ENCODE measurements around the gene EDC3. TPM values are rescaled to one million over a fixed set of nuclear protein-coding genes. Genes with fewer than 3 reads are reported as not detected.

EDC3 gene
- polyA plus RNA-seq, 1 donor from 2014 or later, result 12.9 TPM

DNA sequence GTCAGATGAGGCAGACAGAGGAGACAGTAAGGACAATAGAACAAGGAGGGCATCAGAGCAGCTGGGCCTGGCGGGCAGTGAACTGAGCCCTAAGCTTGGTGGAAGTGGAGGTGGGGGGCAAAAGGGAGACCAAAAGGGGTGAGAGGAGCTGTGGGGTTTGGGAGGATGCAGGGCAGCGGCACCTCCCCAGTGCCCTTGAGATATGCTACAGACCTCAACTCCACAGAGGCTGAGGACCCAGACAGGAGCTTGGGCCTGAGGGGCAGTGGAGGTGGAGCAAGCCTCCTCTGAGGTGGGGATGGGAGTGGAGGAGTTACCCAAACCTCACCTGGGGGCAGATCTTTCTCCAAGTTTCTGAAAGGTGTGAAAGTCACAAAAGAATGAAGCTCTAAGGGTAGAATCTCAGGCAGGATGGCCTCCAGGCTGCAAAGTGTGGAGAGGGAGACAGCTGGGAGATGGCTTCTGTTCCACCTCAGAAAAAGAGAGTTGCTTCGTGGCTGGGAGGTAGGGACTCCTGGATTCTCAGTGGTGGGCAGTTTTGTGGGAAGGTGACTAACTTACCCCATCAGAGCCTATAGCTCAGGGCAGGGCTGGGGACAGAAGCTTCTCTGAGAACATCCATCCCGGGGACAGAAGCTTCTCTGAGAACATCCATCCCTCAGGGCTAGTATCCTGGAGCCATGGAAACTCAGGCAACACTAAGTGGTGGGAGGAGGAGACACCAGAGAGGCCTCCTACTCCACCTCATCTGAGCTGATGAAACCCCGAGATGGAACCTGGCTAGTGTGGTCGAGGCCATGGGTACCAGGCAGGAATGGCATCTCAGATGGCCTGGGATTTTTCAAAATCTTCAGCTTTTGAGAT, 82.5 kb downstream of the EDC3 start:
- TF ChIP-seq SMC3 (conservative IDR thresholded peaks at IDR 0.05; ENCODE audit: poor library complexity), result no peak
- no peak for TF ChIP-seq TAF1 (IDR thresholded peaks at IDR 0.05; ENCODE audit: low read depth)
- TF ChIP-seq POLR2AphosphoS5 (IDR thresholded peaks at IDR 0.05), result no peak
- no peak for TF ChIP-seq MXI1 (conservative IDR thresholded peaks at IDR 0.05; ENCODE audit: poor library complexity, severe bottlenecking)
- TF ChIP-seq RAD21 (conservative IDR thresholded peaks at IDR 0.05), result no peak
- no peak for TF ChIP-seq EP300 (conservative IDR thresholded peaks at IDR 0.05; ENCODE audit: poor library complexity, severe bottlenecking)
- TF ChIP-seq, protein P1, sequence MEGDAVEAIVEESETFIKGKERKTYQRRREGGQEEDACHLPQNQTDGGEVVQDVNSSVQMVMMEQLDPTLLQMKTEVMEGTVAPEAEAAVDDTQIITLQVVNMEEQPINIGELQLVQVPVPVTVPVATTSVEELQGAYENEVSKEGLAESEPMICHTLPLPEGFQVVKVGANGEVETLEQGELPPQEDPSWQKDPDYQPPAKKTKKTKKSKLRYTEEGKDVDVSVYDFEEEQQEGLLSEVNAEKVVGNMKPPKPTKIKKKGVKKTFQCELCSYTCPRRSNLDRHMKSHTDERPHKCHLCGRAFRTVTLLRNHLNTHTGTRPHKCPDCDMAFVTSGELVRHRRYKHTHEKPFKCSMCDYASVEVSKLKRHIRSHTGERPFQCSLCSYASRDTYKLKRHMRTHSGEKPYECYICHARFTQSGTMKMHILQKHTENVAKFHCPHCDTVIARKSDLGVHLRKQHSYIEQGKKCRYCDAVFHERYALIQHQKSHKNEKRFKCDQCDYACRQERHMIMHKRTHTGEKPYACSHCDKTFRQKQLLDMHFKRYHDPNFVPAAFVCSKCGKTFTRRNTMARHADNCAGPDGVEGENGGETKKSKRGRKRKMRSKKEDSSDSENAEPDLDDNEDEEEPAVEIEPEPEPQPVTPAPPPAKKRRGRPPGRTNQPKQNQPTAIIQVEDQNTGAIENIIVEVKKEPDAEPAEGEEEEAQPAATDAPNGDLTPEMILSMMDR (IDR thresholded peaks at IDR 0.05; ENCODE audit: poor library complexity, severe bottlenecking), result no peak
- TF ChIP-seq EZH2 (IDR thresholded peaks at IDR 0.05; ENCODE audit: borderline replicate concordance, insufficient read depth, low read length, poor library complexity, severe bottlenecking), result no peak
- H4K20me1 ChIP-seq (ENCODE audit: insufficient read depth), result no peaks in the 10 kb centered on the region
- no peaks in the 10 kb centered on the region for H3K9me2 ChIP-seq (ENCODE audit: insufficient read depth, low read length)
- H3K9ac ChIP-seq (ENCODE audit: low read length), result no peak overlapping the region
- H3F3A ChIP-seq (ENCODE audit: insufficient read depth, low read length, poor library complexity, severe bottlenecking), result peaks cover 4% of the 10 kb centered on the region
- no peaks in the 10 kb centered on the region for H3K36me3 ChIP-seq (ENCODE audit: insufficient read depth, low read length)
- H2AFZ ChIP-seq (ENCODE audit: low read depth, low read length), result no peak overlapping the region
- no peak overlapping the region for H3K27ac ChIP-seq (ENCODE audit: low read length)
- no peak overlapping the region for H3K4me3 ChIP-seq (ENCODE audit: low read length)
- H3K79me2 ChIP-seq (replicated peaks; ENCODE audit: insufficient read depth, low read length), result peaks cover 27% of the 10 kb centered on the region
- H3K27me3 ChIP-seq (ENCODE audit: insufficient read depth, low read depth, low read length), result no peaks in the 10 kb centered on the region
- no peak overlapping the region for H3K4me2 ChIP-seq (ENCODE audit: low read length)
- no peaks in the 10 kb centered on the region for H3K9me3 ChIP-seq (ENCODE audit: low read length)

DNA sequence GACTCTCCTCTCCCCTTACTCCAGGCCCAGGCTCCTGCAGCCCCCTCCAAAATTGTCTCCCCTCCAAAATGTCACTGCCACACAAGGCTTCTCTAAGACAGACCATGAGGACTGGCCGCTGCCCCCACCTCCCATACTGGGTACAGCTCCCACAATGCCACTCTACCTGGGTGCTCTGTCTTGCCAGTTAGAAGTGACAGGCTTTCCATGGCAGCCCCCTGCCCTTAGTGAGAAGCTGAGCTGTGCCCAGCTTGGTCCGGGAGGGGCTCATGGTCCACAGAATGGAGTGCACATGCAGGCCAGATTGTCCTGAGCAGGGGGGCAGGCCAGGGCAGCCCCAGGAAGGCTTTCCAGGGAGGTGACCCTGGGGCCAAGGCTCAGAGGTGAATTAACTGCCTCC, 83.1 kb downstream of the EDC3 start:
- no peak overlapping the region for H3K9ac ChIP-seq (ENCODE audit: low read length)

More for the DNA sequence above, 83.1 kb downstream of the EDC3 start:
- no peak overlapping the region for H3K4me2 ChIP-seq (ENCODE audit: low read length)
- peaks cover 4% of the 10 kb centered on the region for H3F3A ChIP-seq (ENCODE audit: insufficient read depth, low read length, poor library complexity, severe bottlenecking)
- peaks cover 20% of the 10 kb centered on the region for H3K79me2 ChIP-seq (replicated peaks; ENCODE audit: insufficient read depth, low read length)
- TF ChIP-seq, protein P1 (IDR thresholded peaks at IDR 0.05; ENCODE audit: poor library complexity, severe bottlenecking), result no peak
- no peak for TF ChIP-seq EP300 (conservative IDR thresholded peaks at IDR 0.05; ENCODE audit: poor library complexity, severe bottlenecking)
- no peak for TF ChIP-seq RAD21 (conservative IDR thresholded peaks at IDR 0.05)
- TF ChIP-seq POLR2AphosphoS5 (IDR thresholded peaks at IDR 0.05), result no peak
- TF ChIP-seq EZH2 (IDR thresholded peaks at IDR 0.05; ENCODE audit: borderline replicate concordance, insufficient read depth, low read length, poor library complexity, severe bottlenecking), result no peak
- TF ChIP-seq SMC3 (conservative IDR thresholded peaks at IDR 0.05; ENCODE audit: poor library complexity), result no peak
- TF ChIP-seq, protein P2, sequence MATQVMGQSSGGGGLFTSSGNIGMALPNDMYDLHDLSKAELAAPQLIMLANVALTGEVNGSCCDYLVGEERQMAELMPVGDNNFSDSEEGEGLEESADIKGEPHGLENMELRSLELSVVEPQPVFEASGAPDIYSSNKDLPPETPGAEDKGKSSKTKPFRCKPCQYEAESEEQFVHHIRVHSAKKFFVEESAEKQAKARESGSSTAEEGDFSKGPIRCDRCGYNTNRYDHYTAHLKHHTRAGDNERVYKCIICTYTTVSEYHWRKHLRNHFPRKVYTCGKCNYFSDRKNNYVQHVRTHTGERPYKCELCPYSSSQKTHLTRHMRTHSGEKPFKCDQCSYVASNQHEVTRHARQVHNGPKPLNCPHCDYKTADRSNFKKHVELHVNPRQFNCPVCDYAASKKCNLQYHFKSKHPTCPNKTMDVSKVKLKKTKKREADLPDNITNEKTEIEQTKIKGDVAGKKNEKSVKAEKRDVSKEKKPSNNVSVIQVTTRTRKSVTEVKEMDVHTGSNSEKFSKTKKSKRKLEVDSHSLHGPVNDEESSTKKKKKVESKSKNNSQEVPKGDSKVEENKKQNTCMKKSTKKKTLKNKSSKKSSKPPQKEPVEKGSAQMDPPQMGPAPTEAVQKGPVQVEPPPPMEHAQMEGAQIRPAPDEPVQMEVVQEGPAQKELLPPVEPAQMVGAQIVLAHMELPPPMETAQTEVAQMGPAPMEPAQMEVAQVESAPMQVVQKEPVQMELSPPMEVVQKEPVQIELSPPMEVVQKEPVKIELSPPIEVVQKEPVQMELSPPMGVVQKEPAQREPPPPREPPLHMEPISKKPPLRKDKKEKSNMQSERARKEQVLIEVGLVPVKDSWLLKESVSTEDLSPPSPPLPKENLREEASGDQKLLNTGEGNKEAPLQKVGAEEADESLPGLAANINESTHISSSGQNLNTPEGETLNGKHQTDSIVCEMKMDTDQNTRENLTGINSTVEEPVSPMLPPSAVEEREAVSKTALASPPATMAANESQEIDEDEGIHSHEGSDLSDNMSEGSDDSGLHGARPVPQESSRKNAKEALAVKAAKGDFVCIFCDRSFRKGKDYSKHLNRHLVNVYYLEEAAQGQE (IDR thresholded peaks at IDR 0.05; ENCODE audit: borderline replicate concordance), result no peak
- TF ChIP-seq TAF1 (IDR thresholded peaks at IDR 0.05; ENCODE audit: low read depth), result no peak
- no peak for TF ChIP-seq MXI1 (conservative IDR thresholded peaks at IDR 0.05; ENCODE audit: poor library complexity, severe bottlenecking)
- no peak overlapping the region for H2AFZ ChIP-seq (ENCODE audit: low read depth, low read length)
- H3K27ac ChIP-seq (ENCODE audit: low read length), result no peak overlapping the region
- no peaks in the 10 kb centered on the region for H3K9me3 ChIP-seq (ENCODE audit: low read length)
- no peaks in the 10 kb centered on the region for H3K36me3 ChIP-seq (ENCODE audit: insufficient read depth, low read length)
- H3K4me3 ChIP-seq (ENCODE audit: low read length), result no peak overlapping the region
- H3K27me3 ChIP-seq (ENCODE audit: insufficient read depth, low read depth, low read length), result no peaks in the 10 kb centered on the region
- H3K9me2 ChIP-seq (ENCODE audit: insufficient read depth, low read length), result no peaks in the 10 kb centered on the region
- no peaks in the 10 kb centered on the region for H4K20me1 ChIP-seq (ENCODE audit: insufficient read depth)

All from neural cell (in vitro differentiated cells).